Stomach (tissue), 9 donors: ENCODE results near the gene ACVR2A. TPM values are rescaled to one million over a fixed set of nuclear protein-coding genes. Genes with fewer than 3 reads are reported as not detected.

Source experiments
- DNase-seq, 2 donors: peaks; one replicate each; pipeline versions ENCODE4 v3.0.0 to v3.0.0-alpha.2; 2013 to 2019
- H3K27ac ChIP-seq, 5 donors: fragments of 200-600 bp in 4 of 5; sonication (generic) in 4 of 5; one replicate each; pipeline ENCODE4 v1.5.1; 2013 to 2019; ENCODE audit warnings: mild to moderate bottlenecking in 1 of 5, moderate library complexity in 1 of 5
- H3K27me3 ChIP-seq, 3 donors: fragments of 200-600 bp; sonication (generic); one replicate each; pipeline ENCODE4 v1.5.1; 2017 to 2019; ENCODE audit warnings: mixed run types in 1 of 3
- H3K36me3 ChIP-seq, 4 donors: fragments of 200-600 bp; sonication (generic); 1 replicate in 3 of 4; 2 replicates in 1 of 4; pipeline ENCODE4 v1.5.1; 2016 to 2019
- H3K4me1 ChIP-seq, 4 donors: fragments of 200-600 bp; sonication (generic); one replicate each; pipeline ENCODE4 v1.5.1; 2016 to 2019
- H3K4me3 ChIP-seq, 4 donors: fragments of 200-600 bp; sonication (generic) in 3 of 4; one replicate each; pipeline ENCODE4 v1.5.1; 2016 to 2019; ENCODE audit warnings: mild to moderate bottlenecking in 1 of 4
- H3K9me3 ChIP-seq, 4 donors: fragments of 200-600 bp; sonication (generic); one replicate each; pipeline ENCODE4 v1.5.1; 2016 to 2019
- EP300 ChIP-seq: sonication (generic); formaldehyde crosslinking; IDR thresholded peaks from one replicate; pipeline ENCODE4 v1.6.1; 2017; ENCODE audit warnings: antibody characterized with exemption
- POLR2A ChIP-seq, 4 donors: fragments of 450-650 bp; IDR thresholded peaks; one replicate each; pipeline ENCODE4 v1.6.1; 2016; ENCODE audit warnings: antibody characterized with exemption in 4 of 4, control low read depth in 2 of 4, mild to moderate bottlenecking in 1 of 4, moderate library complexity in 1 of 4
- POLR2AphosphoS5 ChIP-seq, 3 donors: sonication (generic); formaldehyde crosslinking; IDR thresholded peaks; one replicate each; pipeline ENCODE4 v1.6.1; 2016; ENCODE audit warnings: antibody characterized with exemption in 3 of 3
- WGBS, 5 donors: extraction: QIAGEN DNeasy Blood & Tissue Kit in 3 of 5; methylation state at CpG; one replicate each; pipeline versions ENCODE4 v1.1.5 to v1.1.7; 2013 to 2018; 5-methylcytosine and 5-hydroxymethylcytosine counted together
- intact Hi-C: fragments of 100-400 bp; cut with DNase I; formaldehyde crosslinking; loops from one replicate; pipeline ENCODE4 v1.15.1; 2023; ENCODE audit warnings: low total_unique reads
- polyA plus RNA-seq, 3 donors: library from polyadenylated mRNA; stranded (reverse); fragments of 200-250 nt; gene quantifications; one replicate each; pipeline ENCODE4 v1.2.3, GENCODE V29; 2013
- total RNA-seq, 5 donors: library from RNA; depleted of rRNA; stranded (reverse); fragments of >200 nt; gene quantifications; one replicate each; pipeline versions ENCODE4 v1.1.0 to v1.2.3, GENCODE V29; 2014 to 2016
- TF ChIP-seq, protein P1 (sequence below), 7 experiments: fragments of 450-650 bp in 4 of 7; fragments of 200-600 bp in 3 of 7; sonication (generic) in 3 of 7; IDR thresholded peaks; one replicate each; pipeline ENCODE4 v1.5.1; 2016 to 2019; ENCODE audit warnings: antibody characterized with exemption in 7 of 7, control low read depth in 2 of 7, mild to moderate bottlenecking in 1 of 7
- donor health status: healthy with polysubstance abuse.
- donor health status: Bipolar disorder and iron deficiency.
- donor health status: healthy.

The ACVR2A gene
- total and polyA plus RNA-seq, 8 donors, result 1.9 to 46.8 (median 11.6) TPM

DNA sequence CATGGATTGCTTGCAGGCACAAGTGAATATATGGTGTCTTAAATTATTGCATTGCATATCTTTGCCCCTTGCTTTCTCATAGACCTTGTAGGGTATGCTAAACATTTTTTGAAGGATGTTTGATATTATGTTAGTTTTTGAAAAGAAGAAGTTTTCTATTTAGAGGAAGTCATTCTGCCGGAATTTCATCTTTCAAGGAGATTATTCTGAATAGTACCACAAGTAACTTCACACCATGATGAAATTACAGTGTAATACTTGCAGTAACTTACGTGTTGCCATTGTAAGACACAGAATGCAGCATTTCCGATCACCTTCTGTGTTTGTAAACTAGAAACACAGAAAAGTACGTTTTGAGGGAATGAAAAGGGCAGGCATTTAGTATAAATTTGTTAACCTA is 71.9 kb downstream of the ACVR2A start:
- intact Hi-C loops, result no loop called here
- H3K4me3 ChIP-seq, result no peak overlapping the region
- no peaks in the 10 kb centered on the region for H3K27me3 ChIP-seq
- H3K27ac ChIP-seq, result no peak overlapping the region
- H3K9me3 ChIP-seq, result no peaks in the 10 kb centered on the region
- H3K4me1 ChIP-seq, result peaks cover 0 to 21% (median 12%) of the 10 kb centered on the region in 4 donors
- no peak for TF ChIP-seq POLR2A (IDR thresholded peaks at IDR 0.05)
- no peak for TF ChIP-seq EP300
- no peak for TF ChIP-seq POLR2AphosphoS5 (IDR thresholded peaks at IDR 0.05)
- TF ChIP-seq, protein P1, sequence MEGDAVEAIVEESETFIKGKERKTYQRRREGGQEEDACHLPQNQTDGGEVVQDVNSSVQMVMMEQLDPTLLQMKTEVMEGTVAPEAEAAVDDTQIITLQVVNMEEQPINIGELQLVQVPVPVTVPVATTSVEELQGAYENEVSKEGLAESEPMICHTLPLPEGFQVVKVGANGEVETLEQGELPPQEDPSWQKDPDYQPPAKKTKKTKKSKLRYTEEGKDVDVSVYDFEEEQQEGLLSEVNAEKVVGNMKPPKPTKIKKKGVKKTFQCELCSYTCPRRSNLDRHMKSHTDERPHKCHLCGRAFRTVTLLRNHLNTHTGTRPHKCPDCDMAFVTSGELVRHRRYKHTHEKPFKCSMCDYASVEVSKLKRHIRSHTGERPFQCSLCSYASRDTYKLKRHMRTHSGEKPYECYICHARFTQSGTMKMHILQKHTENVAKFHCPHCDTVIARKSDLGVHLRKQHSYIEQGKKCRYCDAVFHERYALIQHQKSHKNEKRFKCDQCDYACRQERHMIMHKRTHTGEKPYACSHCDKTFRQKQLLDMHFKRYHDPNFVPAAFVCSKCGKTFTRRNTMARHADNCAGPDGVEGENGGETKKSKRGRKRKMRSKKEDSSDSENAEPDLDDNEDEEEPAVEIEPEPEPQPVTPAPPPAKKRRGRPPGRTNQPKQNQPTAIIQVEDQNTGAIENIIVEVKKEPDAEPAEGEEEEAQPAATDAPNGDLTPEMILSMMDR (IDR thresholded peaks at IDR 0.05), result no peak
- peaks cover 0 to 52% (median 49%) of the 10 kb centered on the region in 4 donors for H3K36me3 ChIP-seq
- WGBS, 5 donors, result 79 to 92% (median 84%) methylated on average over 4 of the region's 4 CpGs
- no peak for DNase-seq

DNA sequence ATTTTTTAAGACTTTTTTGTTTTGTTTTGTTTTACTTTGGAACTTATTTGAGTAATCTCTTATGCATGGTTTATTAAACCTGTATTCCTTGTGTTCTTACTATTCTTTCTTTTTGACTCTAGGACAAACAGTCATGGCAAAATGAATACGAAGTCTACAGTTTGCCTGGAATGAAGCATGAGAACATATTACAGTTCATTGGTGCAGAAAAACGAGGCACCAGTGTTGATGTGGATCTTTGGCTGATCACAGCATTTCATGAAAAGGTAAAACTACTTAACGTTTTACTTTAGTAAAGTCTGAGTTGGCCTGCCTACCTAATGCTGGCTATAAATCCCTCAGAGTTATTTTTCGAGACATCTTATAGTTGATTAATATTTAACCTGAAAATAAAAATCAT is 72.3 kb downstream of the ACVR2A start:
- no peaks in the 10 kb centered on the region for H3K27me3 ChIP-seq
- H3K9me3 ChIP-seq, result no peaks in the 10 kb centered on the region
- TF ChIP-seq, protein P1 (IDR thresholded peaks at IDR 0.05), result no peak
- TF ChIP-seq POLR2AphosphoS5 (IDR thresholded peaks at IDR 0.05) (no peak), POLR2A (IDR thresholded peaks at IDR 0.05) (no peak), EP300 (no peak)
- H3K36me3 ChIP-seq, result peaks cover 0 to 55% (median 50%) of the 10 kb centered on the region in 4 donors
- DNase-seq, result no peak
- no peak overlapping the region for H3K4me3 ChIP-seq
- H3K4me1 ChIP-seq, result peaks cover 0 to 21% (median 12%) of the 10 kb centered on the region in 4 donors
- 79 to 86% (median 85%) methylated on average over 4 of the region's 4 CpGs for WGBS, 5 donors
- H3K27ac ChIP-seq, result no peak overlapping the region
- intact Hi-C loops, result no loop called here

DNA sequence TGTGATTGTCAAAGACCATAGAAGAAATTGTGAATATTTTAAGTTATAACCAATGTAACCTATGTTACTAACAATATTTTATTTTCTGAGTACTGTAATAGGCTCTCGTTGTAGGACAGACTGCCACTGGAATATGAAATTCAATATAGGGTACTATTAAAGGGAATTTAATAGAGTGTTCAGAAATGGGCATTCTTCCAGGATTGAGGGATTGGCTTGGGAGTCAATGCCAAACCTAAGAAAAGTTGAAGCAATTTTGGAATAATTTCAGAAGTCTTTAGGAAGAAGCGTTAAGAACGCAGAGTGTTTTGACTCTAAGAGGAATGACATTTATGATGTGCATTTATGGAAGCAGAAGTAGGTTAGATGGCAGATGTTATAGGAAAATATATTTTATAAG is 79.0 kb downstream of the ACVR2A start:
- DNase-seq, result no peak
- no peaks in the 10 kb centered on the region for H3K9me3 ChIP-seq
- peaks cover 0 to 20% (median 4%) of the 10 kb centered on the region in 4 donors for H3K4me1 ChIP-seq
- H3K27me3 ChIP-seq, result no peaks in the 10 kb centered on the region
- 79 to 92% (median 81%) methylated on average over 3 of the region's 3 CpGs for WGBS, 5 donors
- TF ChIP-seq, protein P1 (IDR thresholded peaks at IDR 0.05), result no peak
- TF ChIP-seq POLR2A (IDR thresholded peaks at IDR 0.05) (no peak), POLR2AphosphoS5 (IDR thresholded peaks at IDR 0.05) (no peak), EP300 (no peak)
- intact Hi-C loops, result no loop called here
- H3K36me3 ChIP-seq, result peaks cover 4 to 60% (median 48%) of the 10 kb centered on the region in 4 donors
- H3K27ac ChIP-seq, result no peak overlapping the region
- no peak overlapping the region for H3K4me3 ChIP-seq

DNA sequence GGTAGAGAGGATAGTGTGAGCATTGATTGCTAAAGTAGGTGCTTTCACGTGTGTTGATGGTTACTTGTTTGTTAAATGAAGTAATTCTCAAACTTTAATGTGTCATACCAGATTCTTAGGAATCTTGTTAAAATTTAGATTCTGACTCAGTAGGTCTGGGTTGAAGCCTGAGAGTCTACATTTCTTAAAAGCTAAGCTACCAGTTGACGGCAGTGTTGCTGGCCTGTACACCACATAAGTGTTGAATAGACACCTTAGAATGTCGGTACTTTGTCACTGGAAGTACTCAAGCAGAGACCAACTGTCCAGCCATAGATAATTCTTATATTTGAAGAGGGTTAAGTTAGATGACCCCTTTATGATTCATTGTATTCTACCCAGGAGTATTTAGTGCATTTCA is 79.8 kb downstream of the ACVR2A start:
- TF ChIP-seq, protein P1 (IDR thresholded peaks at IDR 0.05), result no peak
- no peak for TF ChIP-seq POLR2AphosphoS5 (IDR thresholded peaks at IDR 0.05)
- TF ChIP-seq POLR2A (IDR thresholded peaks at IDR 0.05), result no peak
- TF ChIP-seq EP300, result no peak
- intact Hi-C loops, result no loop called here
- no peak overlapping the region for H3K4me3 ChIP-seq
- no peak for DNase-seq
- no peaks in the 10 kb centered on the region for H3K27me3 ChIP-seq
- peaks cover 0 to 20% (median 4%) of the 10 kb centered on the region in 4 donors for H3K4me1 ChIP-seq
- no peaks in the 10 kb centered on the region for H3K9me3 ChIP-seq
- peaks cover 4 to 57% (median 45%) of the 10 kb centered on the region in 4 donors for H3K36me3 ChIP-seq
- 89 to 98% (median 94%) methylated on average over 3 of the region's 3 CpGs for WGBS, 5 donors
- no peak overlapping the region for H3K27ac ChIP-seq
